Brain microvascular endothelial cell (primary cell): Measurements from ENCODE around the gene FNDC3A.

Experiments
- DNase-seq: peaks from one replicate; pipeline ENCODE4 v3.0.0-alpha.2; 2020
- H3K27ac ChIP-seq: fragments of 250-450 bp; sonication (Bioruptor Pico); 2 replicates; pipeline ENCODE4 v1.5.1; 2020; ENCODE audit warnings: mild to moderate bottlenecking, moderate library complexity
- H3K27me3 ChIP-seq: fragments of 250-450 bp; sonication (Bioruptor Pico); replicated peaks from 2 replicates; pipeline ENCODE4 v1.5.1; 2020; ENCODE audit warnings: mild to moderate bottlenecking
- H3K36me3 ChIP-seq: fragments of 250-450 bp; sonication (Bioruptor Pico); replicated peaks from 2 replicates; pipeline ENCODE4 v1.5.1; 2020; ENCODE audit warnings: mild to moderate bottlenecking
- H3K4me3 ChIP-seq: 2 replicates; pipeline ENCODE4 v1.5.1; 2011; ENCODE audit warnings: low read depth, mild to moderate bottlenecking, control low read depth, low read length, moderate library complexity
- CTCF ChIP-seq: IDR thresholded peaks from 2 replicates; pipeline ENCODE4 v1.5.1; 2011; ENCODE audit warnings: low read depth, mild to moderate bottlenecking, moderate library complexity, low read length, control low read depth, inconsistent platforms; ENCODE audit errors: missing control alignments
- in situ Hi-C: cut with HindIII; loops from 2 replicates; pipeline ENCODE4 v1.10.0; 2017; ENCODE audit warnings: low sequenced_read_pairs, low pct_ligation_motif_present

The FNDC3A gene

GRCh38 chr13:49046519-49046918, 70.8 kb downstream of the FNDC3A start:
- Histone ChIP-seq H3K27me3 (no peaks in the 10 kb centered on the region), H3K4me3 (no peak overlapping the region), H3K36me3 (no peaks in the 10 kb centered on the region), H3K27ac (no peak overlapping the region)
- TF ChIP-seq CTCF = no peak
- DNase-seq = no peak
- in situ Hi-C loops = no loop called here

GRCh38 chr13:49052813-49053212, 77.1 kb downstream of the FNDC3A start:
- no peak overlapping the region for H3K4me3 ChIP-seq
- DNase-seq = no peak
- in situ Hi-C loops = no loop called here
- H3K27me3 ChIP-seq = no peaks in the 10 kb centered on the region
- H3K36me3 ChIP-seq = no peaks in the 10 kb centered on the region
- no peak for TF ChIP-seq CTCF
- H3K27ac ChIP-seq = no peak overlapping the region

- no peak for TF ChIP-seq CTCF
- Histone ChIP-seq H3K4me3 (no peak overlapping the region), H3K36me3 (no peaks in the 10 kb centered on the region), H3K27ac (no peak overlapping the region), H3K27me3 (no peaks in the 10 kb centered on the region)
- DNase-seq = no peak
- in situ Hi-C loops = no loop called here
These were observed 77.5 kb downstream of the FNDC3A start for GRCh38 chr13:49053215-49053614.

- no peaks in the 10 kb centered on the region for H3K27me3 ChIP-seq
- no peak for DNase-seq
- H3K27ac ChIP-seq = no peak overlapping the region
- in situ Hi-C loops = no loop called here
- no peak overlapping the region for H3K4me3 ChIP-seq
- TF ChIP-seq CTCF = no peak
- H3K36me3 ChIP-seq = no peaks in the 10 kb centered on the region
These were observed 78.2 kb downstream of the FNDC3A start for GRCh38 chr13:49053906-49054305.

GRCh38 chr13:49055021-49055420, 79.3 kb downstream of the FNDC3A start:
- no peak for DNase-seq
- Histone ChIP-seq H3K36me3 (no peaks in the 10 kb centered on the region), H3K4me3 (no peak overlapping the region), H3K27ac (no peak overlapping the region), H3K27me3 (no peaks in the 10 kb centered on the region)
- in situ Hi-C loops = no loop called here
- no peak for TF ChIP-seq CTCF

- DNase-seq = no peak
- H3K4me3 ChIP-seq = no peak overlapping the region
- in situ Hi-C loops = no loop called here
- no peak overlapping the region for H3K27ac ChIP-seq
- H3K27me3 ChIP-seq = no peaks in the 10 kb centered on the region
- no peaks in the 10 kb centered on the region for H3K36me3 ChIP-seq
- TF ChIP-seq CTCF = no peak
These were observed 81.5 kb downstream of the FNDC3A start for GRCh38 chr13:49057176-49057575.
